ENCODE data around the gene IGFBP2. TPM values are rescaled to one million over a fixed set of nuclear protein-coding genes. Genes with fewer than 3 reads are reported as not detected.

IGFBP2 gene
- polyA plus RNA-seq, 1 of the 3 experiments (the other 2 are of a cell fraction), result 695 TPM

DNA sequence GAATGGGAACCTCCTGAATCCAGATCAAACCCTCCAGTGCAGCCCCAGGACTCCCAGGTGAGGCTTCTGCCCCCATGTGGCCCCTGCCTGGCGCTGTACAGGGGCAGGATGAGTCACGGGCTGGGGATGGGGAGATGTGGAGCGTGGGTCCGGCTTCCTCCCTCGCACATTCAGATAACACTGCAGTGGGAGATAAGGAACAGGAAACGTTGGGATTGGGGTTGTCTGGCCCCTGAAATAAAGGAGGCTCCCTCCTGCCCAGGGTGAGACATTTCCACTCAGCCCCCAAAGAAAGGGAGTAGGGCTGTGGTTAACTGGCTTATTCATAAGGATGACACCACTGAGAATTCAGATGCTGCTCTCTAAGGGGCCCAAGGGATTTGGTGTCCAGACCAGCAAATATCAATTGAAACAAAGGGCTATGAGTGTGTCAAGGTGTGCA, 31.4 kb downstream of the IGFBP2 start (continued):
- TF ChIP-seq, protein P1, sequence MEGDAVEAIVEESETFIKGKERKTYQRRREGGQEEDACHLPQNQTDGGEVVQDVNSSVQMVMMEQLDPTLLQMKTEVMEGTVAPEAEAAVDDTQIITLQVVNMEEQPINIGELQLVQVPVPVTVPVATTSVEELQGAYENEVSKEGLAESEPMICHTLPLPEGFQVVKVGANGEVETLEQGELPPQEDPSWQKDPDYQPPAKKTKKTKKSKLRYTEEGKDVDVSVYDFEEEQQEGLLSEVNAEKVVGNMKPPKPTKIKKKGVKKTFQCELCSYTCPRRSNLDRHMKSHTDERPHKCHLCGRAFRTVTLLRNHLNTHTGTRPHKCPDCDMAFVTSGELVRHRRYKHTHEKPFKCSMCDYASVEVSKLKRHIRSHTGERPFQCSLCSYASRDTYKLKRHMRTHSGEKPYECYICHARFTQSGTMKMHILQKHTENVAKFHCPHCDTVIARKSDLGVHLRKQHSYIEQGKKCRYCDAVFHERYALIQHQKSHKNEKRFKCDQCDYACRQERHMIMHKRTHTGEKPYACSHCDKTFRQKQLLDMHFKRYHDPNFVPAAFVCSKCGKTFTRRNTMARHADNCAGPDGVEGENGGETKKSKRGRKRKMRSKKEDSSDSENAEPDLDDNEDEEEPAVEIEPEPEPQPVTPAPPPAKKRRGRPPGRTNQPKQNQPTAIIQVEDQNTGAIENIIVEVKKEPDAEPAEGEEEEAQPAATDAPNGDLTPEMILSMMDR (IDR thresholded peaks at IDR 0.05), result peak; percentile 41
- TF ChIP-seq TCF12 (IDR thresholded peaks at IDR 0.05) (no peak), NRF1 (IDR thresholded peaks at IDR 0.05; ENCODE audit: low read depth, low read length) (no peak), RCOR1 (IDR thresholded peaks at IDR 0.05; ENCODE audit: low read length) (no peak), CHD2 (IDR thresholded peaks at IDR 0.05; ENCODE audit: low read length, partially characterized antibody) (no peak), YY1 (IDR thresholded peaks at IDR 0.05; ENCODE audit: low read depth) (no peak), RFX5 (IDR thresholded peaks at IDR 0.05; ENCODE audit: low read length) (no peak), EZH2phosphoT487 (IDR thresholded peaks at IDR 0.05; ENCODE audit: borderline replicate concordance, low read depth) (no peak), FOXM1 (IDR thresholded peaks at IDR 0.05; ENCODE audit: low read depth) (no peak), NFIC (IDR thresholded peaks at IDR 0.05; ENCODE audit: borderline replicate concordance) (no peak), GABPA (IDR thresholded peaks at IDR 0.05; ENCODE audit: low read depth) (no peak)

DNA sequence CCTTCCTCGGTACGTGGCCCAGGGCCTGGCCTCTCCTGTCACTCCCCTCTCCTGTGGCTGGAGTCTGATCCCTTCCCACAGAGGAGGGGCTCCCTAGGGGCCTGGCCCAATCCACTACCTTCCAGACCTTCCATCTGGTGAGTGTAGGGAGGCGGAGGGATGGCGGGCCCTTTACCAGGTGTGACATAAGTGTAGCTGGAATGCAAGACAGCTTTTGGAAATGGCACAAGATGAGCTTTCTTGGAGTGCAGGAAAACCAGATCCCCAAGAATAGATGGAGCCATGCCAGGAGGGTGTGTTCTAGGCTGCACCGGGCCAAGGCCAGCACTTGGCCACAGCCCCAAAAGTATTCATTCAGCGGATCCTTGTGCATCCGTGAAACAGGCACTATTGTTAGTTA, 32.0 kb downstream of the IGFBP2 start:
- Histone ChIP-seq H3K27ac (ENCODE audit: low read depth in 2 of 2, low read length in 1 of 2) (peak overlapping the region in 1 of 2 experiments; percentile 63; a peak in 2 of 4 replicates), H3K4me3 (ENCODE audit: low read depth in 2 of 2, low read length in 1 of 2) (no peak overlapping the region), H3K79me2 (ENCODE audit: insufficient read depth) (no peaks in the 10 kb centered on the region), H3F3A (replicated peaks; ENCODE audit: insufficient read depth) (no peaks in the 10 kb centered on the region), H3K9ac (no peak overlapping the region), H3K4me2 (no peak overlapping the region), H3K4me1 (ENCODE audit: control insufficient read depth in 1 of 2, insufficient read depth in 2 of 2, low read depth in 1 of 2, low read length in 1 of 2) (peaks cover 14 to 23% of the 10 kb centered on the region in 2 experiments; a peak in 3 of 4 replicates), H3K9me2 (no peaks in the 10 kb centered on the region), H3K27me3 (ENCODE audit: insufficient read depth) (no peaks in the 10 kb centered on the region), H2AFZ (ENCODE audit: low read depth) (no peak overlapping the region), H4K20me1 (ENCODE audit: insufficient read depth) (no peaks in the 10 kb centered on the region), H3K9me3 (no peaks in the 10 kb centered on the region), H3K36me3 (replicated peaks in 1 of 2; ENCODE audit: control insufficient read depth in 1 of 2, insufficient read depth in 2 of 2, low read length in 1 of 2) (peaks cover 8 to 36% of the 10 kb centered on the region in 2 experiments)
- POLR2A ChIA-PET, result interaction anchor here (1.0 to 2.1 kb wide), 3 partner anchors 15 to 147 kb away, joined by 3 to 17 read pairs (median 3); no protein-coding TSS in a partner anchor
- CTCF ChIA-PET, result interaction anchor here (0.6 to 24.7 kb wide), 25 partner anchors 11 to 1075 kb away, joined by 3 to 614 read pairs (median 7); partner anchors contain the start of gene RPL37A
- 86% methylated on average over 4 of the region's 7 CpGs for WGBS (ENCODE audit: low lambda C conversion rate)
- peak; percentile 47 for DNase-seq
- TF ChIP-seq, protein P1 (IDR thresholded peaks at IDR 0.05), result no peak
- TF ChIP-seq FOSL2 (IDR thresholded peaks at IDR 0.05; ENCODE audit: borderline replicate concordance, low read depth) (no peak), NFIC (IDR thresholded peaks at IDR 0.05; ENCODE audit: borderline replicate concordance) (peak; percentile 27; the same call in 1 of the 2 replicates), POLR2AphosphoS5 (IDR thresholded peaks at IDR 0.05; ENCODE audit: low read depth, low read length) (no peak)
